HG02571 (cell line): ENCODE results near the gene ZNF750.

Experiments
- ATAC-seq: cut with Tn5 transposase; IDR thresholded peaks from one replicate; pipeline ENCODE4 v1.9.1; 2021; ENCODE audit warnings: mild to moderate bottlenecking, moderate library complexity; ENCODE audit not compliant: unreplicated experiment

Gene ZNF750

GRCh38 chr17:82860606-82861392, 21.0 kb upstream of the ZNF750 start:
- no peak for ATAC-seq

DNA sequence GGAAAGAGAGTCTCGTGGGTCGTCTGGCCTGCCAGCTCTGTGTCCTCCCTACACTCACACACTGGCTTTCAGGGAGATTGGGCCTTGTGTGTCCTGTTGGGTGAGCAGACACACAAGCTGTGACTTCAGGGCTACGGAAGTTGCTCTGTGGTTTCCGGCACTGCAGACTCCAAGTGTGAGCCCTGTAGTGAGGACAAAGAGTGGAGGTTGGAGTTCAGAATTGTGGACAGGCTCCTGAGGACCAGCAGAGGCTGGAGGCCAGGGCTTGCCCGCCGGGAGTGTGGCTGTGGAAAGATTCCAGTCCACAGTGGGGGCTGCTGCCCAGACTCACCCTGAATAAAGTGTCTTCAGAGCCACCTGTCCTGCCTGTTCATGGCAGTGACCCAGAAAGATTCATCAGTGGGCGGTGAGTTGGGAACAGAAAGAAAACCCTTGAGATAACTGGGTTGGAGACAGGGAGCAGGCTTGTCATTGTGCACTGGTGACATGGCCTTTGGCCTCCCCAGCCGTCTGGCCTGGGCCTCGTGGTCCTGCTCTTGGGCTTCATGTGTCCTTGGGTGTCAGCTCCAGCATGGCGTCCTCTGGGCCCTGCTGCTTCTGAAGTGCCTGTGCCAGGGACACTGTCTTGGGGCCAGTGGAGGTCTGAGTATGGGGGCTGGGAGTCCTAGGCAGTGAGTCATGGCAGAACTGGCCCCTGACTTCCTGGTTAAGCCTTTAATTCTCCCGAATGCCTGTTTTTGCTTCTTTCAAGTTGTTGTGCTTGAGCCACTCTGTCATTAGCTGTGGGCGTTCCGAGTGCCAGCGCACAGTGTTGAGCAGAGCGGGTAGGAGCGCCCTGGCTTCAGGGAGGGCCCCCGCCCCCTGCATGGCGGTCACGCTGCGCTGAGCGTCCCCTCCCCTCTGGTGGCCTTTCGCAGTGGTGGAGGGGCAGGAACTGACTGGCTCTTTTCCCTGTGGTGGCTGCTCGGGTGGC, 19.9 kb upstream of the ZNF750 start:
- no peak for ATAC-seq

DNA sequence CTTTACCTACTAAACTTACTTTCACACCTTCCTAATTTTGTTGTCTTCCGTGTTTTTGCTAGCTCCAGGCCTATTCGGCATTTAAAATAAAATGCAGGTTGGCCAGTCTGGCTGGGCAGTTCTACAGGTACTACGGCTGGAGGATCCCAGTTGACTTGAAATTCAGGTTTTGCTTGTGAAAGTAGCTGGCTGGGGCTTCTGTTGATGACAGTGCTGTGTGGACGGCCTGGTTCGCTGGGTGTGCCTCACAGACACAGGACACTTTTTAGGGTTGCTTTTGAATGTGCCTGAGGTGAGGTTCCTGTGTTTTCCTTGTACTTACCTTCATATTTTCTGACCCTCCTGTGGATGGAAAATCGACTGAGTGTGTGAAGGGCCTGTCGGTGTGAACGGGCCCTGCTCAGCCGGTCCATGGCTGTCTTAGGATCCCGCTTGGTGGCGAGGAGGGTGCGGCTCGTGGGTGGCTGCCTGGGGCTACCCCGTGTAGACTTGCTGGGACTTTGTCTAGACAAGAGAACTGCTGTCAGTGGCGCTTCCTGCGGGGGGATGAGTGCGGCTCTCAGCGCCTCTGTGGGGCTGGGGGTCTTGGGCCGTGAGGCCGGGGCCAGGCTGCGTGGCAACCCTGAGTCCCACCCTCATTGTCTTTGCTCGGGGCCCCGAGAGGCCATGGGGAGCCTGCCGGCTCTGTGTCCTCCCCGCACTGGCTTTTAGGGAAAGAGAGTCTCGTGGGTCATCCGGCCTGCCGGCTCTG, 18.7 kb upstream of the ZNF750 start:
- no peak for ATAC-seq

- no peak for ATAC-seq
Measured at GRCh38 chr17:82856361-82856760, 16.5 kb upstream of the ZNF750 start.

- no peak for ATAC-seq
Measured at GRCh38 chr17:82854226-82854625, 14.4 kb upstream of the ZNF750 start.

DNA sequence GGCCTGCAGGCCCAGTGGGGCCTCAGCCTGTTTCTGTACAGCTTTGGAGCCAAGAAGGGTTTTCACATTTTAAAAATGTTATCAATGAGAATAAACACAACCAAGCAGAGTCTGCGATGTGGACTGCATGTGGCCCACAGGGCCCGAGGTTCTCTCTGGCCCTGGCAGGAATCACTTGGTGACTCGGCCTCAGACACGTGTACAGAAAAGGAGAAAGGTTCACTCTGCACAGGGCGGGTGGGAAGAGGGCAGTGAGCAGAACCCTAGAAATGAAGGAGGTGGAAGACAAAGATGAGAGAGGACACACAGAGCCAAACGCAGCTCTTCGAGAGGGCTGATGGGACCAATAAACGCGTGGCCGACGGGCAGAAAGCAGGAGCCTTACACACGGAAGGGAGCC, 11.6 kb upstream of the ZNF750 start:
- no peak for ATAC-seq

GRCh38 chr17:82849076-82849945, 9.5 kb upstream of the ZNF750 start:
- ATAC-seq, result no peak

DNA sequence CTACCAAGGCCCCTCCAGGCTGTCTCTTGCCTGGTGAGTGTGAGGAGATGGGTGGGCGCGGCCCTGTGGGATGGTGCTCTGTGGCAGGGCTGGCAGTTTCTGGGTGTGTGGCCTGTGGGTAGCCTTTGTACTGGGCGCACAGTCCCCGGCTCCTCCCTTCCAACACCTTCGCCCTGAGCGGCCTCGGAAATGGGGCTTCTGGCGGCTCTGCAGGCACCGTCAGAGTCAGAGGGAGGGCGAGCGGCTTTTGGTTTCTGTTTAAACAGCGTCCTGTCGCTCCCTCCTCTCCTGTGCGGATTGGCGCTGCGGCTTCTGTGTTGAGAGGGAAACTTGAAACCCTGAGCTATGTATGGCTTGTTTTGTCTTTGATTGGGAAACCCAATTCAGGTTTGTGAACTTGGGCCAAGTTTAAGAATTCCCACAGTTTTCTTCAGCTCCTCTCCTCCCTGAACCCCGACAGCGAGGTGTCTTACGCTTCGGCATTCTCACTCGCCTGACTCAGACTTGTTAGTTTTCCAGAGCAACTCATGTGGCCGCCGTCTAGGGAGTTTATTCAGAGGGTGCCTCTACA, 8.3 kb upstream of the ZNF750 start:
- no peak for ATAC-seq

DNA sequence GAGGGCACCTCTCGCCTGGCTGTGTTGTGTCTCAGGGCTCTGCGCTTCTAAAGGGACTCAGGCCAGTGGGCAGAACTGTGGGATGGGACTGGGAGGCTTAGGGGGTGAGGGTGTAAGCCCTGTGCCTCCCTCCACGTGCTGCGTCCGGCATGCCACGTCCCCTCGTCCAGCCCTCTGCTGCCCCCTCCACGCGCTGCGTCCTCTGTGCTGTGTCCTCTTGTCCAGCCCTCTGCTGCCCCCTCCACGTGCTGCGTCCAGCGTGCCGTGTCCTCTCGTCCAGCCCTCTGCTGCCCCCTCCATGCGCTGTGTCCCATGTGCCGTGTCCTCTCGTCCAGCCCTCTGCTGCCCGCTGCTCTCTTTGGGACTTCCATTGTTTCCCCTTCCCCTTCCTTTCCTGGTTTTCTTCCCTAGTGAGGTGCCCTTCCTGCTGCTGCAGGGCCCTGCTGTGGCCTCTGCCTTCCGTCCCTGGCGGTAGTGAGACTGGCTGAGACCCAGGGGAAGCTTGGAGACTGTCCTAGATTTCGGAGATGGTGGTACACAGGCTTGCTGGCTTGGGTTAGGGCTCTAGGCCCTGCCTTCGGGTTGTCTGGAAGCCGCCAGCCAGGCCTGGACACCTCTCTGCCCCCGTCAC, 6.4 kb upstream of the ZNF750 start:
- ATAC-seq, result no peak

DNA sequence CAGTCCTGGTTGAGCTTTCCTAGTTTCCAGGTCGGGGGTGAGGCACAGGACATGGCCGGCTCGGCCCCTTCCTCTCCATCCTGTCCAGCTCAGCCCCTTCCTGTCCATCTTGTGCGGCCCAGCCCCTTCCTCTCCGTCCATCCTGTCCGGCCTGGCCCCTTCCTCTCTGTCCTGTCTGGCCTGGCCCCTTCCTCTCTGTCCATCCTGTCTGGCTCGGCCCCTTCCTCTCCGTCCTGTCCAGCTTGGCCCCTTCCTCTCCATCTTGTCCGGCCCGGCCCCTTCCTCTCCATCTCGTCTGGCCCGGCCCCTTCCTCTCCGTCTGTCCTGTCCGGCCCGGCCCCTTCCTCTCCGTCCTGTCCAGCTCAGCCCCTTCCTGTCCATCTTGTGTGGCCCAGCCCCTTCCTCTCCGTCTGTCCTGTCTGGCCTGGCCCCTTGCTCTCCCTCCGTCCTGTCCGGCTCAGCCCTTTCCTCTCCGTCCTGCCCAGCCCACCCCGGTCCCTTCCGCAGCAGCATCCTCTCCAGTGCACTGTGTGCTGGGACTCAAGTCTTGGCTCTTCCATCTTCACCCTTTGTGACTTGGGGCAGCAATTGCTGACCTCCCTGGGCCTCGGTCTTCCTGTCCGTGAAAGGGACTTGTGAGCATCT, 5.5 kb upstream of the ZNF750 start:
- no peak for ATAC-seq

DNA sequence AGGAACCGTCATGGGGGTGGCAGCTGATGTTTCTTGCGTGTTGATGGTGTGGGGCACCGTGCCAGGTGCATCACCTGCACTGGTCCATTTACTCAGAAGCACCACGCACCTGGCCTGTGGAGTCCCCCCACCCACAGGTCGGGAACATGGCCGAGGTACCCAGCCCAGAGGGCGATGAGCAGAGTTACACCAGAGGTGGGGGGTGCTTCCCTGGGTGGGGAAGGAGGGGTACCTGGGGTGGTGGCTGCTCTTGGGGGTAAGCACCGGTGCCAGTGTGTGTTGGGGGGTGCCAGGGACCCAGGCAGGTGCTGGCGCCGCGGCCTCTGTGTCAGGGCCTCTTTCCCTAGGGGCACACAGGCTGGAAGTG, 5.0 kb upstream of the ZNF750 start:
- ATAC-seq, result no peak

GRCh38 chr17:82843904-82844680, 4.3 kb upstream of the ZNF750 start:
- ATAC-seq, result no peak

DNA sequence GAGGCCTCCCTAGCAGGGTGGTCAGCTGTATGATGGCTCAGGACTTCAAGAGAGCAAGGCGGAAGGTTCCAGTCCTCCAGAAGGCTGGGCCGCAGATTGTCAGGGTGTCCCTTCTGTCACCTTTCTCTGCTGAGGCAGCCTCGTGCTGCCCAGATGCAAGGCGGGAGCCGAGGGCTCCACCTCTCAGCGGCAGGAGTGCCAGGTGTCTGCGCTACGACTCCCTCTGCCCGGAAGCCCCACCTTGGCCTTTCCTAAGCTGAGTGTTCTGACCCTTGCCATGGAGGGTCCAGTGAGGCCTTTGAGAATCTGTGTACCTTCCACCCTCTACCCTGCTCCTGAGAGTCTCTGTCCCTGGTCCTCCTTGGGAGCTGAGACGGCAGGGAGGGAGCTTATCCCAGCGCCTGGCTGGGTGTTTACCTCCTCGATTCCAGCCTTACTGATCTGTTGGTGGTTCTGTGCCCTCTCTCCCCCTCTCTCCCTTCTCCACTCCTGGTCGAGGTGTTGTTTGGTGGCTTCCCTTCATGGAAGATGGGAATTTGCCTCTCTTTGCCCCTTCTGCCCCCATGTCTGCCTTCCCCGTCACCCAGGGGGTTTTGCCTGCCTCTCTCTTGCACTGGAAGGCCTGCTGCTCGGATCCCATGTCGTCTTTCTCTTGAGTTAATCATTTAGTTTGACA, 2.2 kb upstream of the ZNF750 start:
- no peak for ATAC-seq

DNA sequence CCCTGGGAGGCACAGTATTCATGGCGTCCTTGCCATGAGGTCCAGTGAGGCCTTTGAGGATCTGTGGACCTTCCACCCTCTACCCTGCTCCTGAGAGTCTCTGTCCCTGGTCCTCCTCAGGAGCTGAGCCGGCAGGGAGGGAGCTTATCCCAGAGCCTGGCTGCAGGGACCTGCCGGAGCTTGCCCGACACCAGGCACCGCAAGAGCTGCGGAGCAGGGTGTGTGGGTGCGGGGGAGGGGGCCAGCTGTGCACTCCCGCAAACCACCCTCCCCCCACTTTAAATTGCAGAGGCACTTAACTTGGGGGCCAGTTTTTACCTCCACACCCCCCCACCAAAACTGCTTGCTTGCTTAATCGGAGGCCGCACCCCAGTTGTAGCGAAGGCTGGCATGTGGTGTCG, 609 bp upstream of the ZNF750 start:
- no peak for ATAC-seq

- ATAC-seq, result no peak
Measured at GRCh38 chr17:82838386-82839063, 1.3 kb downstream of the ZNF750 start.

DNA sequence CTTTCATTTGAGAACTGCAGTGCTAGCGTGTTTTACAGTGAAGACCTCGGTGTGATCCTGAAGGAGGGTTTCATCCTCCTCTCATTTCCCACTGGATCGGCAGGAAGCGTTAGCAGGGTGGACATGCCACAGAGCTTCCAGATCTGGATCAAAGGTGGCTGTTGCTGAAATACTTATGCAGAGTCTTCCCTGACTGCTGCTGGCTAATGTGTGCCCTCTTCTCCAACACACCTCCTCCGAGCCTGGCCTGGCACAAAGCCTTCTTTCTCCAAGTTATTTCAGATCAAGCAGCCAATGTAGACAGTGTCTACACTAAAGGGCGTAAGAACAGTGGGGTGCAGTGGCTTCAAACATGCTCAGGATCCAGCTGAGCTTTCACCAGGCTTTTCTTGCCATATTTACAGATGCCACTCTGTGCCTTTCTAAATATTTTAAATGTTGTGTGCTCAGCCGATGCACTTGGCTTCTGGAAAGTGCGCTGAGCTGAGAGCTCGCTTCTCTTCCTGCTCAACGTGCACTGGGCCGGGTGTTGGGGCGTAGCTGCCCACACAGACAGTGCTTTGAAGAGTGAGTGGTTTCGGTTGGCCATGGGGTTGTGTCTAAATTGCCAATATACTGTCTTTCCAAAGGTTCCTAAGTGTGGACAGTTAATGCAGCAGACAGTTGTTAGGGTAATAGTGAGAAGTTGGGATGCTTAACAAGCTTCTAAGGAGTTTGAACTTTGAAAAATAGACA, 2.1 kb downstream of the ZNF750 start:
- no peak for ATAC-seq
